B cell (primary cell): ENCODE measurements around the gene SCO2. TPM values are rescaled to one million over a fixed set of nuclear protein-coding genes. Genes with fewer than 3 reads are reported as not detected.

Experiments used
- ATAC-seq: fragments of 200-7000 bp; cut with Tn5 transposase; one replicate; pipeline ENCODE4 v1.10.0; 2021; ENCODE audit warnings: low read depth, mild to moderate bottlenecking, moderate number of reproducible peaks, moderate library complexity
- CTCF ChIA-PET: fragments of 350-600 bp; sonication (Branson Sonifier 250); formaldehyde crosslinking; loops from one replicate; lab custom pipeline; 2021; ENCODE audit warnings: antibody characterized with exemption, inconsistent platforms; lab: Charles Lee
- POLR2A ChIA-PET: fragments of 350-600 bp; sonication (Branson Sonifier 250); formaldehyde crosslinking; loops from one replicate; lab custom pipeline; 2021; ENCODE audit warnings: antibody characterized with exemption; lab: Charles Lee
- DNase-seq: peaks from one replicate; pipeline ENCODE4 v3.0.0; 2013
- H2AFZ ChIP-seq: 2 replicates; pipeline ENCODE4 v1.6.1; 2012; ENCODE audit warnings: mild to moderate bottlenecking, low read depth, low read length; ENCODE audit not compliant: insufficient read depth, poor library complexity, severe bottlenecking
- H3K27ac ChIP-seq, 2 donors: 1 replicate in 1 of 2; 2 replicates in 1 of 2; pipeline ENCODE4 v1.5.1; 2012 to 2013; ENCODE audit warnings: low read length in 2 of 2, mild to moderate bottlenecking in 2 of 2, moderate library complexity in 1 of 2
- H3K27me3 ChIP-seq, 4 experiments: fragments of 200-600 bp in 1 of 4; sonication (generic) in 1 of 4; replicated peaks in 1 of 4; 1 replicate in 2 of 4; 2 replicates in 2 of 4; pipeline versions ENCODE4 v1.6.1 to v1.7.0; 2013 to 2016; ENCODE audit warnings: low read length in 3 of 4, mild to moderate bottlenecking in 2 of 4, mixed read lengths in 1 of 4, moderate library complexity in 1 of 4; ENCODE audit not compliant: insufficient read depth in 4 of 4, control insufficient read depth in 3 of 4; ENCODE audit errors: control extremely low read depth in 1 of 4
- H3K36me3 ChIP-seq, 2 experiments: replicated peaks in 1 of 2; 1 replicate in 1 of 2; 2 replicates in 1 of 2; pipeline versions ENCODE4 v1.6.1 to v1.7.1; 2013; ENCODE audit warnings: low read length in 1 of 2; ENCODE audit not compliant: insufficient read depth in 2 of 2, control insufficient read depth in 1 of 2; ENCODE audit errors: control extremely low read depth in 1 of 2, extremely low read depth in 1 of 2
- H3K4me1 ChIP-seq, 2 donors: fragments of 200-600 bp in 1 of 2; sonication (generic) in 1 of 2; 1 replicate in 1 of 2; 2 replicates in 1 of 2; pipeline versions ENCODE4 v1.5.1 to v1.6.1; 2013 to 2017; ENCODE audit warnings: low read length in 2 of 2; ENCODE audit not compliant: control insufficient read depth in 2 of 2, insufficient read depth in 2 of 2
- H3K4me2 ChIP-seq: replicated peaks from 2 replicates; pipeline ENCODE3; 2012; ENCODE audit warnings: mild to moderate bottlenecking, low read depth, low read length; ENCODE audit not compliant: poor library complexity, severe bottlenecking
- H3K4me3 ChIP-seq, 5 experiments: fragments of 200-600 bp in 1 of 5; sonication (generic) in 1 of 5; 1 replicate in 3 of 5; 2 replicates in 2 of 5; pipeline versions ENCODE4 v1.5.1 to v1.7.0; 2011 to 2016; ENCODE audit warnings: low read length in 4 of 5, mild to moderate bottlenecking in 4 of 5, low read depth in 2 of 5, control low read depth in 1 of 5, moderate library complexity in 1 of 5; ENCODE audit not compliant: insufficient read depth in 1 of 5; ENCODE audit errors: control extremely low read depth in 1 of 5, extremely low read depth in 1 of 5
- H3K79me2 ChIP-seq: fragments of 200-600 bp; sonication (generic); one replicate; pipeline ENCODE4 v1.6.0; 2016; ENCODE audit warnings: low read length; ENCODE audit not compliant: control insufficient read depth, insufficient read depth
- H3K9ac ChIP-seq: fragments of 200-600 bp; sonication (generic); 2 replicates; pipeline ENCODE4 v1.6.1; 2017; ENCODE audit warnings: mild to moderate bottlenecking, low read length, moderate library complexity
- H3K9me3 ChIP-seq, 3 donors: one replicate each; pipeline versions ENCODE4 v1.6.1 to v1.7.1; 2013; ENCODE audit warnings: low read length in 2 of 3; ENCODE audit not compliant: control insufficient read depth in 2 of 3, insufficient read depth in 1 of 3; ENCODE audit errors: control extremely low read depth in 1 of 3
- H4K20me1 ChIP-seq: 2 replicates; pipeline ENCODE4 v1.6.0; 2012; ENCODE audit warnings: mild to moderate bottlenecking, low read length; ENCODE audit not compliant: insufficient read depth, control insufficient read depth, poor library complexity, severe bottlenecking
- H3K27ac Mint-ChIP-seq: one replicate; pipeline ENCODE4 v1.8.0; 2021; ENCODE audit warnings: mixed read lengths
- H3K27me3 Mint-ChIP-seq: one replicate; pipeline ENCODE4 v1.8.0; 2021; ENCODE audit warnings: mixed read lengths
- H3K4me1 Mint-ChIP-seq: one replicate; pipeline ENCODE4 v1.8.0; 2021; ENCODE audit warnings: mixed read lengths
- H3K4me3 Mint-ChIP-seq: one replicate; pipeline ENCODE4 v1.8.0; 2021; ENCODE audit warnings: mixed read lengths
- H3K9me3 Mint-ChIP-seq: one replicate; pipeline ENCODE4 v1.8.0; 2022; ENCODE audit warnings: mixed read lengths; ENCODE audit not compliant: insufficient read depth
- EZH2 ChIP-seq: IDR thresholded peaks from 2 replicates; pipeline ENCODE4 v1.6.1; 2012; ENCODE audit warnings: borderline replicate concordance, low read depth, mild to moderate bottlenecking, moderate library complexity, low read length; ENCODE audit not compliant: insufficient read depth, poor library complexity, severe bottlenecking
- WGBS: methylation state at CpG from one replicate; pipeline ENCODE4 v1.1.5; 2013; ENCODE audit warnings: missing lambda C conversion rate; ENCODE audit not compliant: insufficient coverage; 5-methylcytosine and 5-hydroxymethylcytosine counted together
- intact Hi-C: fragments of 100-400 bp; cut with micrococcal nuclease; formaldehyde crosslinking; loops from one replicate; pipeline ENCODE4 v1.10.0; 2022
- polyA plus RNA-seq: library from polyadenylated mRNA; depleted of rRNA; stranded (reverse); fragments of >200 nt; gene quantifications from 2 replicates; pipeline ENCODE4 v1.2.3, GENCODE V29; 2012
- total RNA-seq, 2 donors: library from RNA; stranded (reverse); fragments of 120-200 nt in 1 of 2; gene quantifications; 1 replicate in 1 of 2; 2 replicates in 1 of 2; pipeline versions ENCODE4 v1.2.3 to v1.2.4, GENCODE V29; 2013 to 2022
- TF ChIP-seq, protein P1 (sequence below): fragments of 200-600 bp; IDR thresholded peaks from one replicate; pipeline ENCODE4 v1.8.0; 2022; ENCODE audit warnings: antibody characterized with exemption, mild to moderate bottlenecking

Gene SCO2
- total and polyA plus RNA-seq, 2 donors (not counting 1 experiment from before 2014, with no cell fraction given) = 1.1 to 14.2 TPM

GRCh38 chr22:50519151-50519550 is 6.2 kb downstream of the SCO2 start:
- intact Hi-C loops = no loop called here
- Histone ChIP-seq H3K79me2 (peaks cover 83% of the 10 kb centered on the region), H2AFZ (no peak overlapping the region), H4K20me1 (peaks cover 49% of the 10 kb centered on the region), H3K27me3 (no peaks in the 10 kb centered on the region), H3K4me3 (no peak overlapping the region), H3K9ac (no peak overlapping the region), H3K27ac (no peak overlapping the region), H3K36me3 (peaks cover 0 to 66% of the 10 kb centered on the region in 2 experiments), H3K4me2 (no peak overlapping the region), H3K9me3 (no peaks in the 10 kb centered on the region), H3K4me1 (peaks cover 0 to 5% of the 10 kb centered on the region in 2 donors)
- peaks cover 2% of the 10 kb centered on the region for H3K4me1 Mint-ChIP-seq
- CTCF ChIA-PET = interaction anchor here (1.1 to 1.5 kb wide), 2 partner anchors 21 kb away, joined by 3 read pairs; no protein-coding TSS in a partner anchor
- POLR2A ChIA-PET = interaction anchor here (1.9 kb wide), 1 partner anchor 11 kb away, joined by 4 read pairs; the partner anchor contains the start of genes LMF2 and NCAPH2
- DNase-seq (no peak), ATAC-seq (no peak)
- H3K4me3 Mint-ChIP-seq = no peak overlapping the region
- H3K27ac Mint-ChIP-seq = no peak overlapping the region
- TF ChIP-seq EZH2 = no peak
- TF ChIP-seq, protein P1, sequence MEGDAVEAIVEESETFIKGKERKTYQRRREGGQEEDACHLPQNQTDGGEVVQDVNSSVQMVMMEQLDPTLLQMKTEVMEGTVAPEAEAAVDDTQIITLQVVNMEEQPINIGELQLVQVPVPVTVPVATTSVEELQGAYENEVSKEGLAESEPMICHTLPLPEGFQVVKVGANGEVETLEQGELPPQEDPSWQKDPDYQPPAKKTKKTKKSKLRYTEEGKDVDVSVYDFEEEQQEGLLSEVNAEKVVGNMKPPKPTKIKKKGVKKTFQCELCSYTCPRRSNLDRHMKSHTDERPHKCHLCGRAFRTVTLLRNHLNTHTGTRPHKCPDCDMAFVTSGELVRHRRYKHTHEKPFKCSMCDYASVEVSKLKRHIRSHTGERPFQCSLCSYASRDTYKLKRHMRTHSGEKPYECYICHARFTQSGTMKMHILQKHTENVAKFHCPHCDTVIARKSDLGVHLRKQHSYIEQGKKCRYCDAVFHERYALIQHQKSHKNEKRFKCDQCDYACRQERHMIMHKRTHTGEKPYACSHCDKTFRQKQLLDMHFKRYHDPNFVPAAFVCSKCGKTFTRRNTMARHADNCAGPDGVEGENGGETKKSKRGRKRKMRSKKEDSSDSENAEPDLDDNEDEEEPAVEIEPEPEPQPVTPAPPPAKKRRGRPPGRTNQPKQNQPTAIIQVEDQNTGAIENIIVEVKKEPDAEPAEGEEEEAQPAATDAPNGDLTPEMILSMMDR = no peak
- no peaks in the 10 kb centered on the region for H3K9me3 Mint-ChIP-seq
- 96% methylated on average over 8 of the region's 8 CpGs for WGBS
- H3K27me3 Mint-ChIP-seq = no peaks in the 10 kb centered on the region

DNA sequence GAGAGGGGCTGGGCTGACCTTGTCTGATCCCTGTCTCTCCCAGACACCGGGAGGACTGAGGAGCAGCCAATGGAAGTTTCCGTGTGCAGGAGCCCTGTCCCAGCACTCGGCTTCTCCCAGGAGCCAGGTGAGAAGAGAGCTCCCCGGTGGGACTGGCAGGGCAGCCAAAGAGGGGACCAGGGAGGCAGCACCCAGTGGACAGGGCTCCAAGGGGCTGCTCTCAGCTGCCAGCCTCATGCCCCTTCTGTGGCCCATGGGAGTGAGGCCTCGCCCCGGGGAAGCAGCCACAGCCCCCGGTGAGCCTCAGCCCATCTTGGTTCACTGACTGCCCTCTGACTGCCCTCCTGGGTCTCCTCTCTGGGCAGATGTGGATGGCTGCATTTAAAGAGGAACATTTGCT is 6.8 kb downstream of the SCO2 start:
- H3K9ac ChIP-seq = no peak overlapping the region
- ChIA-PET CTCF (interaction anchor here (1.1 kb wide), 1 partner anchor 21 kb away, joined by 3 read pairs; no protein-coding TSS in a partner anchor), POLR2A (interaction anchor here (1.9 kb wide), 1 partner anchor 11 kb away, joined by 4 read pairs; the partner anchor contains the start of genes LMF2 and NCAPH2)
- no peaks in the 10 kb centered on the region for H3K9me3 ChIP-seq
- H3K9me3 Mint-ChIP-seq = no peaks in the 10 kb centered on the region
- H3K27me3 Mint-ChIP-seq = no peaks in the 10 kb centered on the region
- no peak overlapping the region for H3K4me2 ChIP-seq
- H3K4me3 ChIP-seq = no peak overlapping the region
- H2AFZ ChIP-seq = no peak overlapping the region
- TF ChIP-seq, protein P1 = no peak
- no peak for TF ChIP-seq EZH2
- peaks cover 2% of the 10 kb centered on the region for H3K4me1 Mint-ChIP-seq
- DNase-seq = no peak
- H4K20me1 ChIP-seq = peaks cover 50% of the 10 kb centered on the region
- H3K27me3 ChIP-seq = no peaks in the 10 kb centered on the region
- H3K27ac ChIP-seq = no peak overlapping the region
- no peak overlapping the region for H3K27ac Mint-ChIP-seq
- H3K79me2 ChIP-seq = peaks cover 83% of the 10 kb centered on the region
- peaks cover 0 to 64% of the 10 kb centered on the region in 2 experiments for H3K36me3 ChIP-seq
- 96% methylated on average over 7 of the region's 7 CpGs for WGBS
- H3K4me1 ChIP-seq = no peaks in the 10 kb centered on the region
- intact Hi-C loops = no loop called here
- ATAC-seq = no peak
- no peak overlapping the region for H3K4me3 Mint-ChIP-seq
